CD1c-positive myeloid dendritic cell (primary cell): ENCODE measurements around the gene CTIF.

Experiments
- DNase-seq: peaks from one replicate; pipeline ENCODE4 v3.0.0-alpha.2; 2016; ENCODE audit errors: extremely low spot score

Gene CTIF

GRCh38 chr18:48620071-48620470 lies 81.2 kb downstream of the CTIF start:
- no peak for DNase-seq

GRCh38 chr18:48621240-48621639 lies 82.4 kb downstream of the CTIF start:
- DNase-seq = no peak

GRCh38 chr18:48621815-48622555 lies 83.2 kb downstream of the CTIF start:
- no peak for DNase-seq

GRCh38 chr18:48622911-48623431 lies 84.1 kb downstream of the CTIF start:
- DNase-seq = no peak

GRCh38 chr18:48623468-48624235 lies 84.8 kb downstream of the CTIF start:
- DNase-seq = no peak

GRCh38 chr18:48624856-48625255 lies 86.0 kb downstream of the CTIF start:
- no peak for DNase-seq

GRCh38 chr18:48627216-48627615 lies 88.4 kb downstream of the CTIF start:
- no peak for DNase-seq

GRCh38 chr18:48629730-48630324 lies 91.0 kb downstream of the CTIF start:
- no peak for DNase-seq

GRCh38 chr18:48631851-48632250 lies 93.0 kb downstream of the CTIF start:
- DNase-seq = no peak

GRCh38 chr18:48632676-48633257 lies 93.9 kb downstream of the CTIF start:
- no peak for DNase-seq

GRCh38 chr18:48634491-48634890 lies 95.7 kb downstream of the CTIF start:
- no peak for DNase-seq

- DNase-seq = no peak
These were observed 96.1 kb downstream of the CTIF start for GRCh38 chr18:48634975-48635374.

- no peak for DNase-seq
These were observed 97.0 kb downstream of the CTIF start for GRCh38 chr18:48635806-48636205.

GRCh38 chr18:48636436-48636835 lies 97.6 kb downstream of the CTIF start:
- no peak for DNase-seq

GRCh38 chr18:48637081-48637990 lies 98.5 kb downstream of the CTIF start:
- DNase-seq = no peak

- no peak for DNase-seq
These were observed 99.6 kb downstream of the CTIF start for GRCh38 chr18:48638451-48638850.

- DNase-seq = no peak
These were observed 100.3 kb downstream of the CTIF start for GRCh38 chr18:48638896-48639771.

- no peak for DNase-seq
These were observed 101.1 kb downstream of the CTIF start for GRCh38 chr18:48639772-48640432.

- no peak for DNase-seq
These were observed 101.9 kb downstream of the CTIF start for GRCh38 chr18:48640566-48641270.
